Measurements from ENCODE around the gene ZNF524.

ZNF524 gene

DNA sequence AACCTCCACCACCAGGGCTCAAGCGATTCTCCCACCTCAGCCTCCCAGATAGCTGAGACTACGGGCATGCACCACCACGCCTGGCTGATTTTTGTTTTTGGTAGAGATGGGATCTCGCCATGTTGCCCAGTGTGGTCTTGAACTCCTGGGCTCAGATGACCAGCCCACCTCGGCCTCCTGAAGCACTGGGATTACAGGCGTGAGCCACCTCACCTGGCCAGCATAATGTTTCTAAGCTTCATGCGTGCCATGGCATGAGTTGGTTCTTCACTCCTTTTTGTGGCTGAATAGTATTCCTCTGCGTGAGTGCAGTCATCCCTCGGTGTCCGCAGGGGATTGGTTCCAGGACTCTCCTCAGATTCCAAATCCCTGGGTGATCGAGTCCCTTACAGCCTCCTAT, 15.2 kb upstream of the ZNF524 start:
- H3K4me3 ChIP-seq (ENCODE audit: low read depth, low read length): no peak overlapping the region
- no peak for TF ChIP-seq CTCF (IDR thresholded peaks at IDR 0.05; ENCODE audit: low read depth, low read length)

GRCh38 chr19:55585658-55586339, 14.3 kb upstream of the ZNF524 start:
- TF ChIP-seq CTCF (IDR thresholded peaks at IDR 0.05; ENCODE audit: low read depth, low read length): no peak
- H3K4me3 ChIP-seq (ENCODE audit: low read depth, low read length): peak overlapping the region; percentile 37

GRCh38 chr19:55586976-55587668, 13.0 kb upstream of the ZNF524 start:
- peak overlapping the region; percentile 50 for H3K4me3 ChIP-seq (ENCODE audit: low read depth, low read length)

DNA sequence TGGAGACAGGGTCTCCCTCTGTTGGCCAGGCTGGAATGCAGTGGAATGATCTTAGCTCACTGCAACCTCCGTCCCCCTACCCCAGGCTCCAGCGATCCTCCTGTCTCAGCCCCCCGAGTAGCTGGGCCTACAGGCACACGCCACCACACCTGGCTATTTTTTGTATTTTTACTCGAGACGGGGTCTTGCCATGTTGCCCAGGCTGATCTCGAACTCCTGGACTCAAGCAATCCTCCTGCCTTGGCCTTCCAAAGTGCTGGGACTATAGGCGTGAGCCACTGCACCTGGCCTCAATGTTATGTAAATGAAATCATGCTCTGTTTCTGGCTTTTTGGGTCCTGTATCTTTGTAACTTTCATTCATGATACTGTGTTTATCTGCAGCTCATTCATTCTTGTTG, 11.3 kb upstream of the ZNF524 start:
- H3K4me3 ChIP-seq (ENCODE audit: low read depth, low read length): no peak overlapping the region

More at GRCh38 chr19:55586976-55587668, 13.0 kb upstream of the ZNF524 start:
- TF ChIP-seq CTCF (IDR thresholded peaks at IDR 0.05; ENCODE audit: low read depth, low read length): no peak

DNA sequence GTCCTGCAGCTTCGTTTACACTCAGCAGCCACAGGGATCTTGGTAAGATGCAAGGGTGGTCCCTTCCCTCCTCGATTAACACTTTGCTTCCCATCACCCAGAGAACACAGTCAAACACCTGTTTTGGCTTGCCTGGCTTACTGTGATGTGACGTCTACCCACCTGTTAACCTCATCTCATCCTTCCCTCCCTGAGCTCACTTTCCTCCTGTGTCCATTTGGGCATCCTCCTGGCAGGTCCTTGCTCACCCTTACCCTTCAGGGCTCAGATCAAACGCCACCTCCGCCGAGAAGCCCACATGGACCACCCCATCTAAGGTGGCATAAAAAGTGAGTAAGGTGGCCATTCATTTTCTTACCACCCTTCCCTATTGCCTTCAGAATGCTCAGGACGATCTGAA, 10.0 kb upstream of the ZNF524 start:
- no peak for TF ChIP-seq CTCF (IDR thresholded peaks at IDR 0.05; ENCODE audit: low read depth, low read length)
- no peak overlapping the region for H3K4me3 ChIP-seq (ENCODE audit: low read depth, low read length)

More for the DNA sequence above, 11.3 kb upstream of the ZNF524 start:
- no peak for TF ChIP-seq CTCF (IDR thresholded peaks at IDR 0.05; ENCODE audit: low read depth, low read length)

DNA sequence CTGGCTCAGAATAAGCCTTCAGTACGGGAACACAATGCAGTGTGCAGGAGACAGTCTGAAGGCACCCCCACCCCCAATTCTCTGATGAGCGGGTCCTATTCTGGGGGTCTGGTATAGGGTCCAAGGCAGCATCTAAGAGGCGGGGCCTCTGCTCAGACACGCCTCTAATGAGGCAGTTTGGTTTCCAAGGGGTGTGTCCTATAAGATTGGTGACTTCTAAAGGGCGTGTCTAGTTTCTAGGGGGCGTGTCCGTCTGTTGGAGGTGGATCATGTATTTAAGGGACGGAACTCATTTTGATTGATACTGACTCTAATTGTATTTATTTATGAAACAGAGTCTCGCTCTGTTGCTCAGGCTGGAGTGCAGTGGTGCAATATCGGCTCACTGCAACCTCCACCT, 9.5 kb upstream of the ZNF524 start:
- no peak overlapping the region for H3K4me3 ChIP-seq (ENCODE audit: low read depth, low read length)
- no peak for TF ChIP-seq CTCF (IDR thresholded peaks at IDR 0.05; ENCODE audit: low read depth, low read length)

DNA sequence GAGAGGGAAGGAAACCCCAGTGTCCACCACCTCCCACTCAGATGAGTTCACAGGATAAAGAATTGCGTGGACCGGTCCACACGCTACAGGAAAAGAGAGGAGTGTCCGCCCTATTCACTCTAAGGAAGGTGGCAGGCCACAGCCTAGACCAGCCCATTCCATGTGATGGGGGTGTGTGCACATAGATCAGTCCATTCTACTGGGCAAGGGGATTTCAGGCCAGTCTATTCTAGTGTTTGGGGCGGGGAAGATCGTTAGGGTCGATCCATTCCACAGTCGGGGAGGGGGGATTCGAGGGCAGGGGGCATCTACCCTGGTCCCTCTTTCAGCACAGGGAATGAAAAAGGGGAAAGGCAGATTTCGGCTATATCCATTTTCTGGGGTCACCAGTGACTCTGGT, 8.5 kb upstream of the ZNF524 start:
- H3K4me3 ChIP-seq (ENCODE audit: low read depth, low read length): no peak overlapping the region
- TF ChIP-seq CTCF (IDR thresholded peaks at IDR 0.05; ENCODE audit: low read depth, low read length): no peak
